ENCODE data around the gene MRPL16.
"Not testable (repeated sequence)": the region's sequence is repeated elsewhere in the genome, so short reads cannot be mapped to it uniquely, and the experiment has no call there.

Gene MRPL16

GRCh38 chr11:59810189-59810910, at the start of gene MRPL16:
MRPL16 (minus strand) TSS chr11:59810778; CDS start chr11:59810658, 120 bp downstream.
- DNase-seq, result peak; percentile 82

GRCh38 chr11:59859673-59860072, 49.1 kb upstream of the MRPL16 start:
- DNase-seq, result peak; percentile 46

- DNase-seq, result peak; percentile 49
Observed at GRCh38 chr11:59857439-59858434, 47.2 kb upstream of the MRPL16 start.

GRCh38 chr11:59854871-59855270, 44.3 kb upstream of the MRPL16 start:
- DNase-seq, result no peak

- DNase-seq, result not testable (repeated sequence)
Observed at GRCh38 chr11:59851416-59851815, 40.8 kb upstream of the MRPL16 start.

GRCh38 chr11:59849551-59849950, 39.0 kb upstream of the MRPL16 start:
- not testable (repeated sequence) for DNase-seq

GRCh38 chr11:59849129-59849528, 38.6 kb upstream of the MRPL16 start:
- peak; percentile 48 for DNase-seq

- DNase-seq, result not testable (repeated sequence)
Observed at GRCh38 chr11:59848439-59848838, 37.9 kb upstream of the MRPL16 start.

GRCh38 chr11:59847626-59848025, 37.0 kb upstream of the MRPL16 start:
- DNase-seq, result no peak

- DNase-seq, result no peak
Observed at GRCh38 chr11:59846556-59846955, 36.0 kb upstream of the MRPL16 start.

GRCh38 chr11:59845399-59845798, 34.8 kb upstream of the MRPL16 start, which contains the start of gene CBLIF:
CBLIF (minus strand) TSS chr11:59845499; CDS start chr11:59845453, 46 bp downstream.
- no peak for DNase-seq

GRCh38 chr11:59842316-59842715, 31.7 kb upstream of the MRPL16 start:
- DNase-seq, result no peak

GRCh38 chr11:59841514-59841913, 30.9 kb upstream of the MRPL16 start:
- DNase-seq, result no peak

GRCh38 chr11:59839615-59840014, 29.0 kb upstream of the MRPL16 start:
- no peak for DNase-seq

- no peak for DNase-seq
Observed at GRCh38 chr11:59833602-59834001, 23.0 kb upstream of the MRPL16 start.

- DNase-seq, result no peak
Observed at GRCh38 chr11:59829358-59829757, 18.8 kb upstream of the MRPL16 start.

GRCh38 chr11:59822989-59823566, 12.5 kb upstream of the MRPL16 start:
- DNase-seq, result peak; percentile 83

- DNase-seq, result peak; percentile 69
Observed at GRCh38 chr11:59818572-59818971, 8.0 kb upstream of the MRPL16 start.

- not testable (repeated sequence) for DNase-seq
Observed at GRCh38 chr11:59816434-59816833, 5.9 kb upstream of the MRPL16 start.

GRCh38 chr11:59815754-59816153, 5.2 kb upstream of the MRPL16 start:
- no peak for DNase-seq

GRCh38 chr11:59814021-59814420, 3.4 kb upstream of the MRPL16 start:
- DNase-seq, result peak; percentile 17

GRCh38 chr11:59813364-59813763, 2.8 kb upstream of the MRPL16 start:
- no peak for DNase-seq

- DNase-seq, result no peak
Observed at GRCh38 chr11:59812220-59812619, 1.6 kb upstream of the MRPL16 start.

All from MV-4-11 (cell line).